RWPE1 (cell line): ENCODE data around the gene JMJD1C.
A peak's percentile ranks its signal among the peaks of the same experiment; 100 is the strongest.

Source experiments
- CTCF ChIA-PET: fragments of 350-600 bp; sonication (Branson Sonifier 250); formaldehyde crosslinking; extraction: SDS; loops from one replicate; lab custom pipeline; 2021; lab: Yijun Ruan, JAX
- POLR2A ChIA-PET: fragments of 400-600 bp; formaldehyde crosslinking; extraction: SDS; loops from one replicate; lab custom pipeline; 2020; ENCODE audit warnings: antibody characterized with exemption; ENCODE audit not compliant: low non-redundant PET; lab: Yijun Ruan, JAX
- DNase-seq: peaks from one replicate; pipeline ENCODE4 v3.0.0; 2012; ENCODE audit warnings: low spot score
- H3K27ac ChIP-seq: fragments of 450-650 bp; 2 replicates; pipeline ENCODE4 v1.5.1; 2017
- TF ChIP-seq, protein P1 (sequence below): fragments of 450-650 bp; conservative IDR thresholded peaks from 2 replicates; pipeline ENCODE4 v1.5.1; 2017; ENCODE audit warnings: low read depth, mild to moderate bottlenecking

The JMJD1C gene, protein sequence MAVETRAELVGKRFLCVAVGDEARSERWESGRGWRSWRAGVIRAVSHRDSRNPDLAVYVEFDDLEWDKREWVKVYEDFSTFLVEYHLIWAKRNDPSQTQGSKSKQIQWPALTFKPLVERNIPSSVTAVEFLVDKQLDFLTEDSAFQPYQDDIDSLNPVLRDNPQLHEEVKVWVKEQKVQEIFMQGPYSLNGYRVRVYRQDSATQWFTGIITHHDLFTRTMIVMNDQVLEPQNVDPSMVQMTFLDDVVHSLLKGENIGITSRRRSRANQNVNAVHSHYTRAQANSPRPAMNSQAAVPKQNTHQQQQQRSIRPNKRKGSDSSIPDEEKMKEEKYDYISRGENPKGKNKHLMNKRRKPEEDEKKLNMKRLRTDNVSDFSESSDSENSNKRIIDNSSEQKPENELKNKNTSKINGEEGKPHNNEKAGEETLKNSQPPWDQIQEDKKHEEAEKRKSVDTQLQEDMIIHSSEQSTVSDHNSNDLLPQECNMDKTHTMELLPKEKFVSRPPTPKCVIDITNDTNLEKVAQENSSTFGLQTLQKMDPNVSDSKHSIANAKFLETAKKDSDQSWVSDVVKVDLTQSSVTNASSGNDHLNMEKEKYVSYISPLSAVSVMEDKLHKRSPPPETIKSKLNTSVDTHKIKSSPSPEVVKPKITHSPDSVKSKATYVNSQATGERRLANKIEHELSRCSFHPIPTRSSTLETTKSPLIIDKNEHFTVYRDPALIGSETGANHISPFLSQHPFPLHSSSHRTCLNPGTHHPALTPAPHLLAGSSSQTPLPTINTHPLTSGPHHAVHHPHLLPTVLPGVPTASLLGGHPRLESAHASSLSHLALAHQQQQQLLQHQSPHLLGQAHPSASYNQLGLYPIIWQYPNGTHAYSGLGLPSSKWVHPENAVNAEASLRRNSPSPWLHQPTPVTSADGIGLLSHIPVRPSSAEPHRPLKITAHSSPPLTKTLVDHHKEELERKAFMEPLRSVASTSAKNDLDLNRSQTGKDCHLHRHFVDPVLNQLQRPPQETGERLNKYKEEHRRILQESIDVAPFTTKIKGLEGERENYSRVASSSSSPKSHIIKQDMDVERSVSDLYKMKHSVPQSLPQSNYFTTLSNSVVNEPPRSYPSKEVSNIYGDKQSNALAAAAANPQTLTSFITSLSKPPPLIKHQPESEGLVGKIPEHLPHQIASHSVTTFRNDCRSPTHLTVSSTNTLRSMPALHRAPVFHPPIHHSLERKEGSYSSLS (N-terminal part only)

DNA sequence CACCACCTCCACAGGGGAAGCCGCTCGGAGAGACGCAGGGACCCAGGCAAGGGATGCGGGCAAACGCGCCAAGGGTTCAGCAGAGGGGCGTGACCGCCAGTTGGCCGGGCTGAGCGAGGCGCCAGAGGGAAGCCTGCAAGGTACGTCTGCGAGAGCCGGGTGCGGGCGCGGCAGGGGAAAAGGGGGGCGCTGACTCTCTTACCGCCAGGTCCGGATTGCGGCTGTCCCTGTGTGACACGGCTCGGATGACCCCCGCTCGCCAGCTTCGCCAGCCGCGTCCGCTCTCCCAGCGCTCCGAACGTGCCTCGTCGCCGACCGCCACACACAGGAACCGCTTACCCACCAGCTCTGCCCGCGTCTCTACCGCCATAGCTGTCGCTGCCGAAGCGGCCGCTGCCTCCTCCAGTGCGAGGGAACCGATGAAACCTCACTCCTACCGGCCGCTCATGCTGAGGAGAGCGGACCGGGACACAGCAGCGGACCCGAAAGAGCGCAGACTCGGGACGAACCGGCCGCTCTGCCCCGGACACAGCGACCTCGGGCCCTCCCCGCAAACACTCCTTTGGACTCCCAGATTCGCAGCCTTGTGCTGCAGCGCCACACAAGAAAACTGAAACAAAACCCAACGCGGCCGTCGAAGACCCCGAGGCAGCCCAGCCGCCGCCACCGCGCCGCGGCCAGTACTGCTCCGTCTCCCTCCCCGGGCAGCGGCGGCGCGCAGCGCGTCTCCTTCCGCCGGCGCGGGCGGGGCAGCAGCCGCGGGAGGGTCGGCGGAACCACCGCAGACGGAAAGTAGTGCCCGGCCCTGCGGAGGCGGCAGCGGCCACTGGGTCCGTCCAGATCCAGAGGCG, at the start of gene JMJD1C:
JMJD1C (minus strand) TSS at position 685 of the 851 bp plus-strand sequence; CDS start at position 370, 315 bp downstream.
- POLR2A ChIA-PET = interaction anchor here (1.0 kb wide), 1 partner anchor 196 kb away, joined by 3 read pairs; no protein-coding TSS in a partner anchor
- H3K27ac ChIP-seq = peak within 1 kb of the TSS; percentile 92
- DNase-seq = peak; percentile 75
- CTCF ChIA-PET = interaction anchor here (0.7 to 0.8 kb wide), 3 partner anchors 83 to 164 kb away, joined by 3 read pairs; no protein-coding TSS in a partner anchor
- TF ChIP-seq, protein P1, sequence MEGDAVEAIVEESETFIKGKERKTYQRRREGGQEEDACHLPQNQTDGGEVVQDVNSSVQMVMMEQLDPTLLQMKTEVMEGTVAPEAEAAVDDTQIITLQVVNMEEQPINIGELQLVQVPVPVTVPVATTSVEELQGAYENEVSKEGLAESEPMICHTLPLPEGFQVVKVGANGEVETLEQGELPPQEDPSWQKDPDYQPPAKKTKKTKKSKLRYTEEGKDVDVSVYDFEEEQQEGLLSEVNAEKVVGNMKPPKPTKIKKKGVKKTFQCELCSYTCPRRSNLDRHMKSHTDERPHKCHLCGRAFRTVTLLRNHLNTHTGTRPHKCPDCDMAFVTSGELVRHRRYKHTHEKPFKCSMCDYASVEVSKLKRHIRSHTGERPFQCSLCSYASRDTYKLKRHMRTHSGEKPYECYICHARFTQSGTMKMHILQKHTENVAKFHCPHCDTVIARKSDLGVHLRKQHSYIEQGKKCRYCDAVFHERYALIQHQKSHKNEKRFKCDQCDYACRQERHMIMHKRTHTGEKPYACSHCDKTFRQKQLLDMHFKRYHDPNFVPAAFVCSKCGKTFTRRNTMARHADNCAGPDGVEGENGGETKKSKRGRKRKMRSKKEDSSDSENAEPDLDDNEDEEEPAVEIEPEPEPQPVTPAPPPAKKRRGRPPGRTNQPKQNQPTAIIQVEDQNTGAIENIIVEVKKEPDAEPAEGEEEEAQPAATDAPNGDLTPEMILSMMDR = no peak

DNA sequence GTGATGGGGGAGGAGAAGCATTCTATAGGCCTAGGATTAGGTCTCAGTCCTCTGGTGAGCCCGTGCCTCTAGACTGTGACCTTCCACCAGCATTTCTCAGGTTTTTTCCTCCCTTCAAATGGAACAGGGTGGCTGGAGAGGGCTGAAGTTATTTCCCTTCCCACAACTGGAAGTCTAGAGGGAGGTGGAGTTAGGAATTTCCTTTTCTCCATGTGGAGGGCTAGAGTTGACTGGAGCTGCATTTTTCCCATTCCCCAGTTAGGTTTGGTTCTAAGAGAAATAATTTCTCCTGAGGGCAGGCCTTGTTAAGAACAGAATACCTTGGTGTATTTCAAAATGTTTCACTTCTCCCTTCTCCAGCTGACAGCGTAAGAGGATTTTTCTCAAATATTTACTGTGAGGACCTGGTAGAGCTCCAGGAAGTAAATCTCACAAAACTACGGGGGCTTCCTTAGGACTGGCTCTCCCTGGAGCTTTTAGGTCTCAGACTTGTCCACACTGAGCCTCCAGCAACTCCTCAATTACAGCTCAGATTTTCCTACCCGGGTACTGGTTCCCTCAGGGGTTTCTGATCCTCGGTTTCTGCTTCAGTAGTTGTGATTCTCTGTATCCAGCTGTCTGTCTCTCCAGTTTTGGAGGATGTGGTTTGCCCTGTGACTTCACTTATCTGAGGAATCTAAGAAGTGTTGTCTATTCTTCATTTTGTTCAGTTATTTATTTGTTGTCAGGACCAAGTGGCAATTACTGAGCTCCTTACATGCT, 49.4 kb upstream of the JMJD1C start:
- CTCF ChIA-PET = interaction anchor here (0.6 to 1.4 kb wide), 3 partner anchors 10 to 279 kb away, joined by 4 to 8 read pairs (median 4); no protein-coding TSS in a partner anchor
- H3K27ac ChIP-seq = no peak overlapping the region
- TF ChIP-seq, protein P1 = no peak
- POLR2A ChIA-PET = no interaction called here
- no peak for DNase-seq

DNA sequence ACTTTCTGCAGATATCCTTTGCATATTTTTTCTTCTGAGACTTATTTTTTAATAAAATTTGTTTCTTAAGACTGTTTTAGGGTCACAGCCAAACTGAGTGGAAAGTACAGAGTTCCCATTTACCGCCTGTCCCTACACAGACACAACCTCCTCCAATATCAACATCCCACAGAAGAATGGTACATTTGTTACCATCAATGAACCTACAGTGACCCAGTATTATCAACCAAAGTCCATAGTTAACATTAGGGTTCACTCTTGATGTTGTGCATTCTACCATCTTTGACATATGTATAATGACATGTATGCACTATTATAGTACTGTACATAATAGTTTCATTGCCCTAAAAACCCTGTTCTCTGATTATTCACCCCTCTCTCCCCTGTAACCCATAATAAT, 40.8 kb upstream of the JMJD1C start:
- CTCF ChIA-PET = interaction anchor here (0.7 kb wide), 1 partner anchor 10 kb away, joined by 3 read pairs; no protein-coding TSS in a partner anchor
- DNase-seq = no peak
- no peak overlapping the region for H3K27ac ChIP-seq

DNA sequence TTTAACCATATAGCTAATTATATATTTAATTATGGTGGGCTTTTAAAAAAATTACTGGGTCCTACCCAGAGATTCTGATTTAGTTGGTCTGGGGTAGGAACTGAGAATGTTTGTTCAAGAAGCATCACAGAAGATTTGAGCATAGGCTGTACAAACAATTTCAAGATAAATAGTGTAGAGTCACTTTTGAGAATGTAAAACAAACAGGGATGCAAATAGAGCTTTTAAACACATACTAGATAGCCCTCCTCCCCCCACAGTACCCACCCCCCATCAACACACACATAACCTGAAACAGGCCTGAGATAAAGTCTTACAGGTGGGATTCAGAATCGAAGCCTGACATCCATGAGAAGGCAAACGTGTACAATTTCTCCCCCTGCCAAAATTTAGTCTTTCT, 39.8 kb upstream of the JMJD1C start:
- ChIA-PET POLR2A (no interaction called here), CTCF (interaction anchor here (0.6 to 1.2 kb wide), 2 partner anchors 9 to 60 kb away, joined by 3 to 4 read pairs; no protein-coding TSS in a partner anchor)
- no peak overlapping the region for H3K27ac ChIP-seq
- TF ChIP-seq, protein P1 = no peak
- no peak for DNase-seq

More for the DNA sequence above, 40.8 kb upstream of the JMJD1C start:
- POLR2A ChIA-PET = no interaction called here
- TF ChIP-seq, protein P1 = no peak
